ENCODE data around the gene GPR119.
"Not testable (repeated sequence)": the region's sequence is repeated elsewhere in the genome, so short reads cannot be mapped to it uniquely, and the experiment has no call there.

The GPR119 gene

DNA sequence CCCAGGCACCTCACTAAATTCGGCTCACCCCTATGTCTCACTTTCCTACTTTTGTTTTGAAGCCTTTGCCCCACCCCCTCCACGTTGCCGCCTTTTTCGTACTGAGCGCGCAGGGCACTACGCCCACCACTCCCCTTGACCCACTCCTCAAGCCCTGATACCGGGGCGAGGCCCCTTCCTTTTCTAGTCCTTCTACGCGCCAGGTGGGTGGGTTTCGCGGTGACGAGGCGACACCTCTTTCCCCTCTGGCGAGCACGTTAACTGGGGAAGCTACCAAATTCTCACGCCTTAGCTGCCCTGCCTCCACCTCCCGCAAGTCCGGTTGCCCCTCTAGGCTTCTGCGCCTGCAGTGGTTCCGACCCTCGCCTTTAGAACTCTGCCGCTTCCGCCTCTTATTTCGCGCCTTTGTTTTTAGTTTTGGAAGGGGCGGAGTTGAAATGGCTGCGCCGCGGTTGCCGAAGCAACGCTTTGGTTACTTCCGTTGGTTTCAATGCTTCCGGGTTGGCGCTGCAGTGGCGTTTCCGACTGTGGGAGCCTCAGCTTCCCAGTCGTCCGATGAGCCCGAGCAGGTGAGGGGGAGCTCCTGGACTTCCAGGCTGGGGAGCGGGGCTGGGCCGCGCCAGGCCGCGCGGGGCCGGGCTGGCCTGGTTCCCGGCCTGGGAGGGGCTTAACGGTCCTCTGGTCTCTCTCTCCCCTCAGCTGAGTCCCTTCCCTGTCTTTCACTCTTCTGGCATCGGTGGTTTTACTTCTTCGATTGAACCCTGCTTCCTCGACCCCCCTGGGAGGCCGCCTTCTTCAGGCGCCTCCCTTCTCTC is 45.9 kb downstream of the GPR119 start, which contains the start of gene SLC25A14:
Gene SLC25A14, plus strand, starts transcription at position 512 of the 815 bp plus-strand sequence. CDS start 360 bp downstream, outside the sequence.
- DNase-seq (ENCODE audit: low read depth): peak; percentile 52

DNA sequence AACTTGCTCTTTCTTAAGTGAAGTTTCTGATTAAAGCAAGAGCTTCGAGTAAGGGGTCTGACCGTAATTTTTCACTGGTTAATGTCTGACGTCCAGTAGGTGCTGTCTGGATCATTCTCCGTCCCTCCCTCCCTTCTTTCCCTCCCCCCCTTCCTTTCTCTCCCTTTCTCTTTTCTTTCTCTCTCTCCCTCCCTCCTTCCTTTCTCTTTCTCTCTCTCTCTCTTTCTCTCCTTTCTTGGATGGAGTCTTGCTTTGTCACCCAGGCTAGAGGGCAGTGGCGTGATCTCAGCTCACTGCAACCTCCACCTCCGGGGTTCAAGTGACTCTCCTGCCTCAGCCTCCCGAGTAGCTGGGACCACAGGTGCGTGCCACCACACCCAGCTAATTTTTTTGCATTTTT is 46.6 kb downstream of the GPR119 start:
- not testable (repeated sequence) for DNase-seq (ENCODE audit: low read depth)

DNA sequence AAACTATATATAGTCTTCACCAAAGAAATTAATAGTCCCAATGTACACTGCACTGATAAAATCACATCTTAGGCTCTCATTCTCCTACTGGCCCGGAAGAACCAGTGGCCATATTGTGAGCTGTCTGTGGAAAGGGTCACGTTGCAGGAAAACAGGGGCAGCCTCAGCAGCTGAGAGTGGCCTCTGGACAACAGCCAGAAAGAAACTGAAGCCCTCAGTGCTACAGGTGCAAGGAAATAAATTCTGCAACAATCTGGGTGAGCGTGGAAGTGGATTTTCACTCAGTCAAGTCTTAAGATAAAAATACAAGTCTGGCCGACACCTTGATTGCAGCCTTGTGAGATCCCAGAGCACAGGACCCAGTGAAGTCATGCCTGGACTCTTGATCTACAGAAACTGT is 48.9 kb downstream of the GPR119 start:
- no peak for DNase-seq (ENCODE audit: low read depth)
